Neuronal stem cell (in vitro differentiated cells): ENCODE measurements around the gene MFNG.
A peak's percentile ranks its signal among the peaks of the same experiment; 100 is the strongest.

Experiments used
- DNase-seq: peaks from one replicate; pipeline ENCODE4 v3.0.0-alpha.2; 2013; ENCODE audit warnings: low spot score
- H2AFZ ChIP-seq: one replicate; pipeline ENCODE4 v1.6.1; 2013; ENCODE audit warnings: mild to moderate bottlenecking, low read length, inconsistent platforms
- H2AK5ac ChIP-seq: 2 replicates; pipeline ENCODE4 v1.6.1; 2013; ENCODE audit warnings: low read depth, mild to moderate bottlenecking, inconsistent platforms, low read length, moderate library complexity, mixed read lengths
- H2BK120ac ChIP-seq: 2 replicates; pipeline ENCODE4 v1.6.1; 2013; ENCODE audit warnings: low read depth, mild to moderate bottlenecking, inconsistent platforms, low read length, moderate library complexity, mixed read lengths
- H2BK12ac ChIP-seq: one replicate; pipeline ENCODE4 v1.6.1; 2013; ENCODE audit warnings: low read length, inconsistent platforms
- H2BK15ac ChIP-seq: 2 replicates; pipeline ENCODE4 v1.6.1; 2013; ENCODE audit warnings: mild to moderate bottlenecking, low read length, inconsistent platforms, mixed read lengths
- H2BK5ac ChIP-seq: one replicate; pipeline ENCODE4 v1.6.1; 2013; ENCODE audit warnings: inconsistent platforms, mild to moderate bottlenecking, low read length, moderate library complexity
- H3K14ac ChIP-seq: one replicate; pipeline ENCODE4 v1.6.1; 2013; ENCODE audit warnings: low read length, inconsistent platforms
- H3K18ac ChIP-seq: 2 replicates; pipeline ENCODE4 v1.6.1; 2013; ENCODE audit warnings: low read length, inconsistent platforms
- H3K23ac ChIP-seq: 2 replicates; pipeline ENCODE4 v1.6.1; 2013; ENCODE audit warnings: low read depth, mild to moderate bottlenecking, mixed read lengths, low read length, inconsistent platforms; ENCODE audit not compliant: poor library complexity
- H3K27ac ChIP-seq: replicated peaks from 3 replicates; pipeline ENCODE4 v1.5.1; 2013; ENCODE audit warnings: low read length, inconsistent platforms
- H3K27me3 ChIP-seq, 3 experiments: 2 replicates each; pipeline ENCODE4 v1.6.1; 2013; ENCODE audit warnings: low read length in 3 of 3, mild to moderate bottlenecking in 2 of 3, inconsistent platforms in 1 of 3, low read depth in 1 of 3, mixed read lengths in 1 of 3, moderate library complexity in 1 of 3; ENCODE audit not compliant: control insufficient read depth in 3 of 3, insufficient read depth in 3 of 3
- H3K36me3 ChIP-seq, 2 donors: replicated peaks in 1 of 2; 2 replicates each; pipeline ENCODE4 v1.6.1; 2013; ENCODE audit warnings: low read length in 2 of 2; ENCODE audit not compliant: control insufficient read depth in 2 of 2, insufficient read depth in 2 of 2
- H3K4ac ChIP-seq: 2 replicates; pipeline ENCODE4 v1.6.1; 2013; ENCODE audit warnings: inconsistent platforms, mild to moderate bottlenecking, low read length, moderate library complexity
- H3K4me1 ChIP-seq, 2 donors: 1 replicate in 1 of 2; 2 replicates in 1 of 2; pipeline ENCODE4 v1.6.1; 2013; ENCODE audit warnings: low read length in 2 of 2, low read depth in 1 of 2; ENCODE audit not compliant: control insufficient read depth in 2 of 2, insufficient read depth in 1 of 2
- H3K4me2 ChIP-seq: one replicate; pipeline ENCODE4 v1.6.1; 2013; ENCODE audit warnings: mild to moderate bottlenecking, low read length, inconsistent platforms; ENCODE audit not compliant: insufficient read depth, poor library complexity, severe bottlenecking
- H3K4me3 ChIP-seq, 2 donors: 2 replicates each; pipeline ENCODE4 v1.5.1; 2013; ENCODE audit warnings: low read length in 2 of 2, mild to moderate bottlenecking in 2 of 2, inconsistent platforms in 1 of 2, moderate library complexity in 1 of 2
- H3K79me1 ChIP-seq: one replicate; pipeline ENCODE4 v1.6.1; 2013; ENCODE audit warnings: low read depth, mild to moderate bottlenecking, inconsistent platforms, low read length, moderate library complexity
- H3K9ac ChIP-seq: one replicate; pipeline ENCODE4 v1.6.1; 2013; ENCODE audit warnings: mild to moderate bottlenecking, low read depth, low read length, inconsistent platforms; ENCODE audit not compliant: poor library complexity
- H3K9me3 ChIP-seq, 2 donors: replicated peaks in 1 of 2; 2 replicates each; pipeline versions ENCODE3 to v1.6.1; 2013; ENCODE audit warnings: low read length in 2 of 2, mild to moderate bottlenecking in 2 of 2, inconsistent platforms in 1 of 2, low read depth in 1 of 2, mixed read lengths in 1 of 2, moderate library complexity in 1 of 2; ENCODE audit not compliant: control insufficient read depth in 2 of 2, insufficient read depth in 1 of 2
- H4K8ac ChIP-seq: one replicate; pipeline ENCODE4 v1.6.1; 2013; ENCODE audit warnings: low read depth, mild to moderate bottlenecking, inconsistent platforms, low read length, moderate library complexity
- H4K91ac ChIP-seq: one replicate; pipeline ENCODE4 v1.6.1; 2013; ENCODE audit warnings: low read length, low read depth, mild to moderate bottlenecking, inconsistent platforms; ENCODE audit not compliant: poor library complexity
- WGBS, 2 donors: extraction: QIAGEN DNeasy Blood & Tissue Kit; methylation state at CpG; one replicate each; pipeline ENCODE4 v1.1.7; 2013; ENCODE audit warnings: missing lambda C conversion rate in 2 of 2, mixed read lengths in 1 of 2; ENCODE audit not compliant: insufficient read length in 2 of 2, insufficient replicate concordance in 1 of 2; ENCODE audit errors: extremely low coverage in 2 of 2; 5-methylcytosine and 5-hydroxymethylcytosine counted together

Gene MFNG

DNA sequence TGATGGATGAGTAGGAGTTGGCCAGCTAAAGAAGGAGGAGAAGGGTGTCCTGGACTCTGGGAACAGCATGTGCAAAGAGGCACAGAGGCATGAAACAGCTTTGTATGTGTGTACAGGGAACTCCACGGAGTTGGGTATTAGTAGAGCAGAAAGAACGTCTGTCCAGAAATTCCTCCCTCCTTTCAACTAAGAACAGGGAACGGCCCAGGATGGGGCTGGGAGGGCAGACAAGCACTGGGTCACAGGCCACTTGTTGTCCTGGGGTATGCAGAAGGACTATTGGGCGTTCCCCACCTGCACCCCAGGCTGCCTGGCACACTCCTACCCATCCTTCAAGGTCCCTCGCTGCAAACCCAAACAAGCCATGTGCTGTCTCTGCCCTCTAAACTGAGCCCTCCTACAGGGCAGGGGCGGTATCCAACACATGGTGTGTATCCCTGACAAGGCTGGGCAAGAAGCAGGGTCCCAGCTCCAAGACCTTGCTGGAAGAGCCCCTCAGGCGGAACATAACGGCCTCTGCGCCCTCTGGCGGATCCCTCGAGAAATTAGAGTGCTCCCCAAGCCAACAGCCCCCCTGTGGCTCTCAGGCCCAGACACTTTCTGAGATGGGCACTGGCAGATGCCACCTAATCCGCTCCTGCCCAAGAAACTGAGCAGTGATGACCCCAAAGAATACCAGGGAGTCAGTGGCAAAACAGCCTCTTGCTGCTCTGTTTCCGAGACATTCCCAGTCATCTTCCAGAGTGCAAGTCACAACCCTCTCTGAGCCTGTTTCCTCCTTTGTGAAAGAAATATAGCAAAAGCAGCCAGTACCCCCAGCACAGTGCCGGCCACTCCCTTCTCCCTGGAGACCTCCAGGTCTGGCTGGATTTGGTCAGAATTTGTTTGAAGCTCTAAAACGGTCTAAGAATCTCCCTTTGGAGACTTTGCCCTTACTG is 57.3 kb downstream of the MFNG start:
- no peak overlapping the region for H3K4me2 ChIP-seq
- H3K4me1 ChIP-seq: peaks cover 11 to 13% of the 10 kb centered on the region in 2 donors
- no peak overlapping the region for H4K8ac ChIP-seq
- no peak overlapping the region for H2BK15ac ChIP-seq
- H2BK120ac ChIP-seq: no peak overlapping the region
- H3K4ac ChIP-seq: no peak overlapping the region
- no peak overlapping the region for H3K27ac ChIP-seq
- peak; percentile 83 for DNase-seq
- H4K91ac ChIP-seq: no peak overlapping the region
- H2AK5ac ChIP-seq: no peak overlapping the region
- no peaks in the 10 kb centered on the region for H3K79me1 ChIP-seq
- H2BK12ac ChIP-seq: no peak overlapping the region
- H3K23ac ChIP-seq: no peak overlapping the region
- H3K9me3 ChIP-seq: peaks cover 0 to 5% of the 10 kb centered on the region in 2 donors
- no peak overlapping the region for H3K14ac ChIP-seq
- no CpG with 5 or more reads among the region's 15 CpGs for WGBS, 2 donors
- H2BK5ac ChIP-seq: no peak overlapping the region
- no peak overlapping the region for H3K9ac ChIP-seq
- peaks cover 23 to 94% (median 49%) of the 10 kb centered on the region in 3 experiments for H3K27me3 ChIP-seq
- H2AFZ ChIP-seq: no peak overlapping the region
- no peak overlapping the region for H3K18ac ChIP-seq
- no peak overlapping the region for H3K4me3 ChIP-seq
- no peaks in the 10 kb centered on the region for H3K36me3 ChIP-seq

- Histone ChIP-seq H3K9me3 (peaks cover 0 to 5% of the 10 kb centered on the region in 2 donors), H2BK120ac (no peak overlapping the region), H2BK15ac (no peak overlapping the region), H3K27me3 (peaks cover 23 to 94% (median 55%) of the 10 kb centered on the region in 3 experiments), H3K27ac (no peak overlapping the region), H3K23ac (peak overlapping the region; percentile 45), H3K4me3 (peak overlapping the region in 1 of 2 donors; percentile 75), H3K79me1 (no peaks in the 10 kb centered on the region), H3K4ac (no peak overlapping the region), H2BK5ac (no peak overlapping the region), H4K91ac (no peak overlapping the region), H2AFZ (peak overlapping the region; percentile 45), H3K4me1 (peaks cover 7 to 12% of the 10 kb centered on the region in 2 donors), H3K9ac (peak overlapping the region; percentile 78), H3K14ac (peak overlapping the region; percentile 57), H3K36me3 (no peaks in the 10 kb centered on the region), H3K4me2 (peak overlapping the region; percentile 78), H2AK5ac (peak overlapping the region; percentile 44), H4K8ac (no peak overlapping the region), H2BK12ac (no peak overlapping the region), H3K18ac (peak overlapping the region; percentile 93)
- no CpG with 5 or more reads among the region's 59 CpGs for WGBS, 2 donors
- DNase-seq: no peak
Observed at GRCh38 chr22:37427711-37428635, 58.2 kb downstream of the MFNG start.

GRCh38 chr22:37427135-37427710 is 59.0 kb downstream of the MFNG start, which contains the start of gene ELFN2:
Gene ELFN2, minus strand, starts transcription at chr22:37427479. Its CDS starts 51,945 bp downstream, at chr22:37375534.
- Histone ChIP-seq H3K14ac (peak within 1 kb of the TSS; percentile 57), H3K79me1 (no peaks in the 10 kb centered on the region), H3K27me3 (peaks cover 23 to 92% (median 55%) of the 10 kb centered on the region in 3 experiments), H3K23ac (peak within 1 kb of the TSS; percentile 92), H2AFZ (peak within 1 kb of the TSS; percentile 45), H3K18ac (peak within 1 kb of the TSS; percentile 93), H3K4me3 (peak within 1 kb of the TSS in 1 of 2 donors; percentile 75), H3K4me1 (peaks cover 7 to 10% of the 10 kb centered on the region in 2 donors), H3K4me2 (peak within 1 kb of the TSS; percentile 78), H3K27ac (no peak within 1 kb of the TSS), H2BK15ac (peak within 1 kb of the TSS; percentile 76), H4K91ac (peak within 1 kb of the TSS; percentile 68), H2BK5ac (no peak within 1 kb of the TSS), H3K9me3 (no peaks in the 10 kb centered on the region), H3K4ac (no peak within 1 kb of the TSS), H3K36me3 (no peaks in the 10 kb centered on the region), H3K9ac (peak within 1 kb of the TSS; percentile 88), H2AK5ac (peak within 1 kb of the TSS; percentile 85), H2BK120ac (peak within 1 kb of the TSS; percentile 53), H2BK12ac (peak within 1 kb of the TSS; percentile 93), H4K8ac (no peak within 1 kb of the TSS)
- no CpG with 5 or more reads among the region's 72 CpGs for WGBS, 2 donors
- DNase-seq: no peak
